HG03439 (cell line): ENCODE results near the gene RAD51AP1.

Experiments used
- ATAC-seq: cut with Tn5 transposase; IDR thresholded peaks from one replicate; pipeline ENCODE4 v1.9.1; 2021; ENCODE audit warnings: mild to moderate bottlenecking, moderate library complexity; ENCODE audit not compliant: unreplicated experiment

RAD51AP1 gene

GRCh38 chr12:4540638-4541037, 1.9 kb downstream of the RAD51AP1 start:
- no peak for ATAC-seq

- no peak for ATAC-seq
Observed at GRCh38 chr12:4545195-4545594, 6.5 kb downstream of the RAD51AP1 start.

- ATAC-seq: no peak
Observed at GRCh38 chr12:4552191-4552590, 13.5 kb downstream of the RAD51AP1 start.

- no peak for ATAC-seq
Observed at GRCh38 chr12:4553943-4554342, 15.3 kb downstream of the RAD51AP1 start.

GRCh38 chr12:4555804-4556203, 17.1 kb downstream of the RAD51AP1 start:
- ATAC-seq: no peak

- ATAC-seq: no peak
Observed at GRCh38 chr12:4556735-4557530, 18.2 kb downstream of the RAD51AP1 start.

GRCh38 chr12:4557586-4557985, 18.9 kb downstream of the RAD51AP1 start:
- ATAC-seq: no peak

GRCh38 chr12:4558171-4558570, 19.5 kb downstream of the RAD51AP1 start:
- ATAC-seq: no peak

GRCh38 chr12:4562034-4562657, 23.5 kb downstream of the RAD51AP1 start, which contains the start of gene DYRK4:
Gene DYRK4, plus strand, starts transcription at chr12:4562208. Its CDS starts 38 bp downstream, at chr12:4562246.
- no peak for ATAC-seq

GRCh38 chr12:4563336-4563735, 24.6 kb downstream of the RAD51AP1 start:
- no peak for ATAC-seq

GRCh38 chr12:4564818-4565217, 26.1 kb downstream of the RAD51AP1 start:
- ATAC-seq: no peak

- no peak for ATAC-seq
Observed at GRCh38 chr12:4566474-4566873, 27.8 kb downstream of the RAD51AP1 start.

- no peak for ATAC-seq
Observed at GRCh38 chr12:4567073-4567881, 28.6 kb downstream of the RAD51AP1 start.

GRCh38 chr12:4569261-4569660, 30.6 kb downstream of the RAD51AP1 start:
- ATAC-seq: no peak

- ATAC-seq: no peak
Observed at GRCh38 chr12:4572680-4573079, 34.0 kb downstream of the RAD51AP1 start.

- ATAC-seq: no peak
Observed at GRCh38 chr12:4579305-4580102, 40.8 kb downstream of the RAD51AP1 start.

- no peak for ATAC-seq
Observed at GRCh38 chr12:4580281-4580688, 41.6 kb downstream of the RAD51AP1 start.

- ATAC-seq: no peak
Observed at GRCh38 chr12:4584281-4584680, 45.6 kb downstream of the RAD51AP1 start.

GRCh38 chr12:4584896-4585295, 46.2 kb downstream of the RAD51AP1 start:
- no peak for ATAC-seq

- no peak for ATAC-seq
Observed at GRCh38 chr12:4586500-4586899, 47.8 kb downstream of the RAD51AP1 start.

GRCh38 chr12:4587108-4587507, 48.4 kb downstream of the RAD51AP1 start:
- ATAC-seq: no peak
